Activated T-cell treated with anti-CD3 and anti-CD28 coated beads, Interleukin-2, amount 50 U/mL, for 24 hours (primary cell): ENCODE data around the gene SETD1A.
A peak's percentile ranks its signal among the peaks of the same experiment; 100 is the strongest.

Experiments used
- DNase-seq: peaks from one replicate; pipeline ENCODE4 v3.0.0-alpha.2; 2020
- H3K27ac Mint-ChIP-seq: 2 replicates; pipeline ENCODE4 v1.8.0; 2020; ENCODE audit warnings: mild to moderate bottlenecking, mixed read lengths
- H3K27me3 Mint-ChIP-seq: 2 replicates; pipeline ENCODE4 v1.8.0; 2020; ENCODE audit warnings: mixed read lengths
- H3K36me3 Mint-ChIP-seq: 2 replicates; pipeline ENCODE4 v1.8.0; 2020; ENCODE audit warnings: low read depth, mixed read lengths
- H3K4me1 Mint-ChIP-seq: 2 replicates; pipeline ENCODE4 v1.8.0; 2020; ENCODE audit warnings: low read depth, mixed read lengths
- H3K4me3 Mint-ChIP-seq: 2 replicates; pipeline ENCODE4 v1.8.0; 2020; ENCODE audit warnings: mild to moderate bottlenecking, moderate library complexity, mixed read lengths
- H3K9me3 Mint-ChIP-seq: 2 replicates; pipeline ENCODE4 v1.8.0; 2020; ENCODE audit warnings: mixed read lengths

The SETD1A gene

DNA sequence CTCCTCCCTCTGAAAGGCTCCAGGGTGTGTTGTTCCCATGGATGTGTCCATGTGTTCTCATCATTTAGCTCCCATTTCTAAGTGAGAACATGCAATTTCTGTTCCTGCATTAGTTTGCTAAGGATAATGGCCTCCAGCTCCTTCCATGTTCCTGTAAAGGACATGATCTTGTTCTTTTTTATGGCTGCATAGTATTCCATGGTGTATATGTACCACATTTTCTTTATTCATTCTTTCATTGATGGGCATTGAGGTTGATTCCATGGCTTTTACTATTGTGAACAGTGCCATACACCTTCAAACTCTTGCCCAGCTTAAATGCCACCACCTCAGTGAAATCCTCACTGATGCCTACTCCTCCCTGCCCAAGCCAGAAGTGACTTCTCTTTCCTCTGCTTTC lies 13.2 kb upstream of the SETD1A start:
- no peaks in the 10 kb centered on the region for H3K27me3 Mint-ChIP-seq
- no peaks in the 10 kb centered on the region for H3K9me3 Mint-ChIP-seq
- peaks cover 23% of the 10 kb centered on the region for H3K4me1 Mint-ChIP-seq
- peaks cover 59% of the 10 kb centered on the region for H3K36me3 Mint-ChIP-seq
- DNase-seq = no peak
- no peak overlapping the region for H3K27ac Mint-ChIP-seq
- H3K4me3 Mint-ChIP-seq = no peak overlapping the region

DNA sequence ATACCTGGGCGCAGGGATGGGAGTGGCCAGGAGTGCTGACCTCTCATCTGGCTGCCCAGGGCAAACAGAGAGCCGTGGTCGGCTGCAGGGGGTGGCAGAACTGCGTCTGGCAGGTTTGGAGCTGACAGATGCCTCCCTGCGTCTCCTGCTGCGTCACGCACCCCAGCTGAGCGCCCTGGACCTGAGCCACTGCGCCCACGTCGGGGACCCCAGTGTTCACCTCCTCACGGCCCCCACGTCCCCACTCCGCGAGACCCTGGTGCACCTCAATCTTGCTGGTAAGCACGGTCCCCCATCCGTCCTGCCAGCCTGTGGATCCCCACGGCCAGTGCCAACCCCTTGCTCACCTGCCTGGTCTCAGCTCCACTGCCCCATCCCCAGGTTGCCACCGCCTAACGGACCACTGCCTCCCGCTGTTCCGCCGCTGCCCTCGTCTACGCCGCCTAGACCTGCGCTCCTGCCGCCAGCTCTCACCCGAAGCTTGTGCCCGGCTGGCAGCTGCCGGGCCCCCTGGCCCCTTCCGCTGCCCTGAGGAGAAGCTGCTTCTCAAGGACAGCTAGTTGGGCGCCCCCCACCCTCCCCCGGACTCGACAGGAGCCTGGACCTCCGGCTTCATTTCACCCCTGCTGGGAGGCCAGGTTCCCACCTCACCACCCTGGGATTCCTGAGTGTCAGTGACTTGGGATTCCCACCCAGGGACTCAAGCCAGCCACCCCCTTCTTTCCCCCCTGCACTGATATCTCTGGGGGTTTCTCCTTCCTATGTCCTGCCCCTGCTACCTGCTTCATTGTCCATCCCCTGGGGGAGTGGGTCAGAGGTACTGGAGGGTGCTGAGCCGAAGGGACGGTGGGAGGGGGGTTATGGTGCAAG lies 10.6 kb upstream of the SETD1A start:
- no peak for DNase-seq
- no peak overlapping the region for H3K4me3 Mint-ChIP-seq
- peaks cover 27% of the 10 kb centered on the region for H3K4me1 Mint-ChIP-seq
- peaks cover 44% of the 10 kb centered on the region for H3K36me3 Mint-ChIP-seq
- no peaks in the 10 kb centered on the region for H3K9me3 Mint-ChIP-seq
- H3K27me3 Mint-ChIP-seq = no peaks in the 10 kb centered on the region
- no peak overlapping the region for H3K27ac Mint-ChIP-seq

DNA sequence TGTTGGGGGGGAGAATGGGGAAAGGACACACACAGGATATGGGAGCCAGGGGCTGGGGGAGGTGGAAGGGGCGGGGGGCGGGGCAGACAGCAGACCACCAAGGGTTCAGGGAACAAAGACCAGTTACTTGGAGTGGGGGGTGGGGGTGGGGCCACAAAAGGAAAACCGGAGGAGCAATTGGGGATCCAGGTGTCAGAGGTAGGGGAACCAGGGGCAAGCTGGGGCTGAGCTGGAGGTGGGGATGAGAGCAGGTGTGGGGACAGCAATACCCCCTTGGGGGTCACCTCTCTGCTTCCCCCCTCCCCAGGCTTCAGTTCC lies 10.1 kb upstream of the SETD1A start:
- peaks cover 21% of the 10 kb centered on the region for H3K4me1 Mint-ChIP-seq
- no peak overlapping the region for H3K27ac Mint-ChIP-seq
- no peaks in the 10 kb centered on the region for H3K9me3 Mint-ChIP-seq
- peaks cover 38% of the 10 kb centered on the region for H3K36me3 Mint-ChIP-seq
- H3K4me3 Mint-ChIP-seq = no peak overlapping the region
- H3K27me3 Mint-ChIP-seq = no peaks in the 10 kb centered on the region
- no peak for DNase-seq

DNA sequence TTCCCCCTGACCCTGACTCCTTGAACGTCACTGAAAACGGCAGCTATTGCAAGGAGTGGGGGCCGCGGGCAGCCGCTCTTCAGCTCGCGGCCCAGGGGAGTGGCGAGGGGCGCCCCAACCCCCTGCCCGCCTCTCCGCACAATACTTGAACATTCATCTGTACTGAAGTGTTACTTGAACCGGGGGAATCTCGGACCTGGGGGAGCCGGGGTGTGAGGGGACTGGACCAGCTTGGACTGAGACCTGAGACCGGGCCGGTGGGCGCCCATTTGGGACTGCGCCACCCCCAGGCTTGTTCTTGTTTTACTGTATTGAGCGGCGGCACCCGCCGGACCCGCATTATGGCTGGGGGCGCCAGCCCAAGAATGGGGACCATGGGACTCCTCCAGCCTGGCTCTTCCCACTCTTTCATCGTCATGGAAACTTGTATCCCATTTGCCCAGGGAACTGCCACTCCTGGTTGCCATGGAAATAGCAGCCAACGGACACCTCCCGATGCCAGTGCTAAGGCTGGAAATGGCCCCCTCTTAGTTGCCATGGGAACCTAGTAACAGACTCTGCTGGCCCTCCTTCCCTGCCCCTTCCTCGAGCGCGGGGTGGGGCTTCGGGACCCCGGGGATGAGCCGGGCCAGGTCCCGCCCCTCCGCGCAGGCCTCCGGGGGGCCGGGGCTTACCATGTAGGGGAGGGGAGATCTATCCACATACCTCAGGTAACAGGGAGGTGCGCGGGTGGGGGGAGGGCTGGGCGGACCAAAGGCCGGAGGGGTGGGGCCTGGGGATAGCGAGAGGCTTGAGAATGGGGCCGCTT lies 9.5 kb upstream of the SETD1A start:
- DNase-seq = no peak
- Mint-ChIP-seq H3K9me3 (no peaks in the 10 kb centered on the region), H3K36me3 (peaks cover 33% of the 10 kb centered on the region), H3K4me3 (no peak overlapping the region), H3K27me3 (no peaks in the 10 kb centered on the region), H3K27ac (no peak overlapping the region), H3K4me1 (peaks cover 16% of the 10 kb centered on the region)

DNA sequence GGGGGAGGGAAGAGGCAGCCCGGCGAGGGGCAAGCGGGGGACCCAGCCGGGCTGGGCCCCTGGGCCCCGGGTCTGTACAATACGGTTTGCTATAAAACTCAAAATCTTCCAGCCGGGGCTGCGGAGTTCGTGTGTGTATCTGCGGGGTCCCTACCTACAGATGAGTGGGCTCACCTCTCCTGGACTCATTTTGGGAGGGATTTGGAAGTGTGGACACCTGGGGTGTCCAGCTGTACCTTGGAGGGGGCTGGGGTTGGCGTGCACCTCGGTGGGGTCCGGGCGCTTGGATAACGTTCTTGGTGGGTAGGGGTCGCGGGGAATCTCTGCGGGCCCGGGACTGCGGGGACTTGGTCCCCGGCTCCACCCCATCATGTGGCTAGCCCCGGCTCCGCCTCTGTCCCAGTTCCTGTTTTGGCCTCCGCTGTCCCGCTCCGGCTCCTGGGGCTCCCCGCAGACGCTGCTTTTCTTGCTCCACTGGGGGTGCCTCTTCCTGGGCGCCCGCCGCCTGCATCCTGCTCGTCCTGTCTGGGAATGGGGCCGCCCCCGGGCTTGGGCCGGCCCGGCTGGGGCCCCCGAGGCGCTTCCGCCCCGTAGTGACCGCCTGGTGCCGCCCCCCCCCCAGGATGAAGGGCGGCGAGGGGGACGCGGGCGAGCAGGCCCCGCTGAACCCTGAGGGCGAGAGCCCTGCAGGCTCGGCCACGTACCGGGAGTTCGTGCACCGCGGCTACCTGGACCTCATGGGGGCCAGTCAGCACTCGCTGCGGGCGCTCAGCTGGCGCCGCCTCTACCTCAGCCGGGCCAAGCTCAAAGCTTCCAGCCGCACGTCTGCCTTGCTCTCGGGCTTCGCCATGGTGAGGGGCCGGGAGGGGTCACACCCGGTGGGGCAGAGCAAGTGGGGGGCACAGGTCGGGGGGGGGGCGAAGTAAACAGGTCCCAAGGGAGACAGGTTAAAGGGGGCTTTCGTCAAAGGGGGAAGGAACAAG lies 8.6 kb upstream of the SETD1A start, which contains the start of gene ORAI3:
ORAI3 (plus strand) TSS at position 402 of the 983 bp plus-strand sequence; CDS start at position 624, 222 bp downstream.
- Mint-ChIP-seq H3K36me3 (peaks cover 28% of the 10 kb centered on the region), H3K27ac (peak within 1 kb of the TSS; percentile 80), H3K9me3 (no peaks in the 10 kb centered on the region), H3K27me3 (no peaks in the 10 kb centered on the region), H3K4me3 (peak within 1 kb of the TSS; percentile 81), H3K4me1 (peaks cover 21% of the 10 kb centered on the region)
- peak; percentile 68 for DNase-seq

DNA sequence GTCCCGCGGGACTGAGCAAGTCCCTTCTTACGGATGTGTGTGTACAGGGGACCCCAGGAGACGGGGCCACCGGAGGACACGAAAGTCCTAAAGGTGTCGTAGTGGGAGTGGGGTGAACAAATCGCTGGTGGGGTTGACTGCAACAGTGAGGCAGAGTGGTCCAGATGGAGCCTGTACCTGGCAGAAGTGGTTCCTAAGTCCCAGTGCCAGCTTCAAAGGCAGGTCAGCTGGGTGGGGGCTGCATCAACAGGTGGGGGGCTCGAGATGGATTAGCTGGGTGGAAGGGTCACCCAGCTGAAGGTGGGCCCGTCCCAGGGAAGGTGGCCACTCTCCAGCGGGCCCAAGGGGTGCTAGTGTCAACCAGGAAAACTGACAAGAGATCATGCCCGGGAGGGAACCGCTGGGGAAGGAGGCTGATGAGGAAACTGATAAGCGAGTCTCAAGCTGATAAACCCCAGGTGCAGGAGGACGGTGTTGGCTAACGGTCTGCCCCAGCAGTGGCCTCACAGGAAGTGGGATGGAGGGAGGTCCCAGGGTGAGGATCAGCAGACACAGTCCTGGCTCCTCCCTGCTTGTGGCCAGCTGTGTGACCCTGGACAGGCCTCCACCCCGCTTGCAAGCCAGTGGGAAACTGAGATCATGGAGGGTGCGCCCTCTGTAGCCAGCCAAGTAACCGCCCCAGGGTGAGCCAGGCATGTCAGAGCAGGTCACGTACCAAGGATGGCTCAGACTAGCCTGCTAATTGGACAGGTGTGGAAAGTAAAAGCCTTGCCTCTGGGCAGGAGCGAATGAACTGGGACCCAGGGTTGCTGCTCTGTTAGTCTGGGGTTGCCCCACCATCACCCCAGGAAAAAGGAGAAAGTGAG lies 7.7 kb upstream of the SETD1A start:
- Mint-ChIP-seq H3K27ac (peak overlapping the region; percentile 80), H3K4me3 (peak overlapping the region; percentile 81), H3K36me3 (peaks cover 20% of the 10 kb centered on the region), H3K27me3 (no peaks in the 10 kb centered on the region), H3K4me1 (peaks cover 21% of the 10 kb centered on the region), H3K9me3 (no peaks in the 10 kb centered on the region)
- DNase-seq = peak; percentile 57

DNA sequence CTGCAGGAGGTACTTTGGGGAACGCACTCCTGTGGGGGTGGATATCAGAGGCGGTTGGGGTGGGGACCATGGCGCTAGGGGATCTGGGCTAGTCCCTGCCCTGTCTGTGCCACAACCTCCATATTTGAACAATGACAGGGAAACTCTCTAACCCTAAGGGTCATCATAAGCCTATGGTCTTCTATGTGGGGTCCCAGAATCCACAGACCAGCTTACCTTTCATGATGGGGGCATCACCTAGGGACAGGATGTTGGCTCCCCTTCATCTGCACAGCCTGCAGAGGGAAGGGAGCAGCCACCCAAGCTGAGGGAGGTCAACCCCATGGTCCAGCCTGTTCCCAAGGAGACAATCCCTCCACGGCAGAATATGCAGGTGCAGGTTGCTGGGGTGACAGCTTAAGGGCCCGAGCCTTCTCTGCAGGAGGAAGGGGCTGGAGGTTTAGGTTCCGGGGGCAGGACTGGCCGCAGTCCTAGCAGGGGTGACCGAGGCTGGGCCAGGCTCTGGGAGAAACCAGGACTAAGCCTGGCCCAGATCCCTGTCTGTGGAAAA lies 7.0 kb upstream of the SETD1A start:
- H3K9me3 Mint-ChIP-seq = no peaks in the 10 kb centered on the region
- H3K4me3 Mint-ChIP-seq = peak overlapping the region; percentile 81
- H3K27ac Mint-ChIP-seq = peak overlapping the region; percentile 80
- DNase-seq = no peak
- H3K27me3 Mint-ChIP-seq = no peaks in the 10 kb centered on the region
- peaks cover 16% of the 10 kb centered on the region for H3K36me3 Mint-ChIP-seq
- H3K4me1 Mint-ChIP-seq = peaks cover 21% of the 10 kb centered on the region

DNA sequence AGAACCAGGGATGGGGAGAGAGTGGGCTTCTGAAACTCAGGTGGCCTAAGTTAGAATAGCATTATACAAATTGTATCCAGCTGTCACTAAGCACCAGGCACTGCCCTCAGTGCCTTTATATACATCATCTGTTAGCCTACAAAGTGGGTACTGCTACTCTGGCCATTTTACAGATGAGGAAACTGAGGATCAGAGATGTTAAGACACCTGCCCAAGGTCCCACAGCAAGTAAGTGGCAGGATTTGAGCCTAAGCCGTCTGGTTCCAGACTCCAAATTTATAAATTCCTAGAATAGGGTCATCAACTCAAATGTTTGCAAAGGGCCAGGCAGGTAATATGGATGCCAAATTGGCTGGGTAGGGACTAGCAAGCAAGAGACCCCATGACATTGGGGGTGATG lies 6.4 kb upstream of the SETD1A start:
- Mint-ChIP-seq H3K27ac (peak overlapping the region; percentile 52), H3K4me1 (peaks cover 24% of the 10 kb centered on the region), H3K36me3 (peaks cover 12% of the 10 kb centered on the region), H3K4me3 (no peak overlapping the region), H3K27me3 (no peaks in the 10 kb centered on the region), H3K9me3 (no peaks in the 10 kb centered on the region)
- DNase-seq = no peak

DNA sequence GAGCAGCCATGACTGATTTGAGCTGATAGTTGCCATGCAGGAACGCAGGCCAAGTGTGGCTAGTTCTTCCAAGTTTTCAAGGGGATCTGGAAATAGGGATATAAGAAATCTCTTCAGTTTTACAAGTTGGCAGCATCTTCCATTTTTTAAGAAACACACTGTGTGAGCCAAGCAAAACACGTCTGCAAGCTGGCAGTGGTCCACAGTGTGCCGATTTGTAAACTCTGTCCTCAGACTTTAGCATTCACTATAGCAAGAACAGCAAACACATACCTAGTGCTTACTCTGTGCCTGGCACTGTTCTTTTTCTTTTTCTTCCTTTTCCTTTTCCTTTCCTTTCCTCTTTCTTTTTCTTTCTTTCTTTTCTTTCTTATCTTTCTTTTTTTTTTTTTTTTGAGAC lies 5.8 kb upstream of the SETD1A start:
- no peak overlapping the region for H3K27ac Mint-ChIP-seq
- H3K27me3 Mint-ChIP-seq = no peaks in the 10 kb centered on the region
- no peak for DNase-seq
- peaks cover 6% of the 10 kb centered on the region for H3K36me3 Mint-ChIP-seq
- H3K4me1 Mint-ChIP-seq = peaks cover 29% of the 10 kb centered on the region
- H3K4me3 Mint-ChIP-seq = no peak overlapping the region
- H3K9me3 Mint-ChIP-seq = no peaks in the 10 kb centered on the region

DNA sequence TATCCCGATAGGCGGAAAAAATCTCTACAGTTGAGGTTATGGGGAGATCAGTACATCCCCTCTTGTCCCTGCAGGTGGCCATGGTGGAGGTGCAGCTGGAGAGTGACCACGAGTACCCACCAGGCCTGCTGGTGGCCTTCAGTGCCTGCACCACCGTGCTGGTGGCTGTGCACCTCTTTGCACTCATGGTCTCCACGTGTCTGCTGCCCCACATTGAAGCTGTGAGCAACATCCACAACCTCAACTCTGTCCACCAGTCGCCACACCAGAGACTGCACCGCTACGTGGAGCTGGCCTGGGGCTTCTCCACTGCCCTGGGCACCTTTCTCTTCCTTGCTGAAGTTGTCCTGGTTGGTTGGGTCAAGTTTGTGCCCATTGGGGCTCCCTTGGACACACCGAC lies 4.4 kb upstream of the SETD1A start:
- Mint-ChIP-seq H3K4me3 (no peak overlapping the region), H3K9me3 (no peaks in the 10 kb centered on the region), H3K36me3 (peaks cover 5% of the 10 kb centered on the region), H3K27ac (no peak overlapping the region), H3K4me1 (peaks cover 31% of the 10 kb centered on the region), H3K27me3 (no peaks in the 10 kb centered on the region)
- no peak for DNase-seq

DNA sequence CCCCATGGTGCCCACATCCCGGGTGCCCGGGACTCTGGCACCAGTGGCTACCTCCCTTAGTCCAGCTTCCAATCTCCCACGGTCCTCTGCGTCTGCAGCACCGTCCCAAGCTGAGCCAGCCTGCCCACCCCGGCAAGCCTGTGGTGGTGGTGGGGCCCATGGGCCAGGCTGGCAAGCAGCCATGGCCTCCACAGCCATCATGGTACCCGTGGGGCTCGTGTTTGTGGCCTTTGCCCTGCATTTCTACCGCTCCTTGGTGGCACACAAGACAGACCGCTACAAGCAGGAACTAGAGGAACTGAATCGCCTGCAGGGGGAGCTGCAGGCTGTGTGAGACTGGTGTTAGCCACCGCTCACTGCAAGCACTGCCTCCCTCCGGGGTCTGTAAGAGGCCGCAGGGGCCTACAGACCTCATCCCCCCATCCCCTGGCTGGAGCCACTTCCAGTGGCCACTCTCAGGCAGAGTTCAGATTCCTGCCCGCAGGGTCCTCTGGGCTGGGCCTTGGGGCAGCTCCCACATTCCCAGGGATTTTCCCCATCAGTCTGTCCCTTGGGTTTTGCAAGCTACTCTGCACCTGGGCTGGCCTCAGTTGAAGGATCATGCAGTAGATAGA lies 3.9 kb upstream of the SETD1A start:
- H3K4me3 Mint-ChIP-seq = no peak overlapping the region
- no peaks in the 10 kb centered on the region for H3K27me3 Mint-ChIP-seq
- peaks cover 34% of the 10 kb centered on the region for H3K4me1 Mint-ChIP-seq
- no peaks in the 10 kb centered on the region for H3K9me3 Mint-ChIP-seq
- peak; percentile 74 for DNase-seq
- peaks cover 9% of the 10 kb centered on the region for H3K36me3 Mint-ChIP-seq
- H3K27ac Mint-ChIP-seq = no peak overlapping the region

DNA sequence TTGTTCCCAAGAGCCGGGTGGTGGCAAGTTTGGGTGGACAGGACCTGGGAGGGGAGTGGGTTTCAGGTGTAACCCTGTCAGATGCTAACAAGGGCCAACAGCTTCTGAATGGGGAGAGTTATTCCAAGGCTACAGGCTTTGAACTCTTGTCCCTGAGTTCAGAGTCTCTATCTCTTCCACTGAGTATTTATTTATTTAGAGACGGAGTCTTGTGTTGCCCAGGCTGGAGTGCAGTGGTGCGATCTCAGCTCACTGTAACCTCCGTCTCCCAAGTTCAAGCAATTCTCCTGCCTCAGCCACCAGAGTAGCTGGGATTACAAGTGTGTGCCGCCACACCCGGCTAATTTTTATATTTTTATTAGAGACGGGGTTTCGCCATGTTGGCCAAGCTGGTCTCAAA lies 2.6 kb upstream of the SETD1A start:
- H3K9me3 Mint-ChIP-seq = no peaks in the 10 kb centered on the region
- H3K27ac Mint-ChIP-seq = no peak overlapping the region
- DNase-seq = no peak
- H3K27me3 Mint-ChIP-seq = no peaks in the 10 kb centered on the region
- H3K36me3 Mint-ChIP-seq = peaks cover 22% of the 10 kb centered on the region
- no peak overlapping the region for H3K4me3 Mint-ChIP-seq
- H3K4me1 Mint-ChIP-seq = peaks cover 38% of the 10 kb centered on the region
